ENCODE data around the gene EDC3.
"Not testable (repeated sequence)": the region's sequence is repeated elsewhere in the genome, so short reads cannot be mapped to it uniquely, and the experiment has no call there.

The EDC3 gene

GRCh38 chr15:74664670-74665069 is 31.2 kb downstream of the EDC3 start:
- no peak overlapping the region for H3K4me2 ChIP-seq (ENCODE audit: low read length)
- H3K27ac ChIP-seq (ENCODE audit: low read length) = no peak overlapping the region

DNA sequence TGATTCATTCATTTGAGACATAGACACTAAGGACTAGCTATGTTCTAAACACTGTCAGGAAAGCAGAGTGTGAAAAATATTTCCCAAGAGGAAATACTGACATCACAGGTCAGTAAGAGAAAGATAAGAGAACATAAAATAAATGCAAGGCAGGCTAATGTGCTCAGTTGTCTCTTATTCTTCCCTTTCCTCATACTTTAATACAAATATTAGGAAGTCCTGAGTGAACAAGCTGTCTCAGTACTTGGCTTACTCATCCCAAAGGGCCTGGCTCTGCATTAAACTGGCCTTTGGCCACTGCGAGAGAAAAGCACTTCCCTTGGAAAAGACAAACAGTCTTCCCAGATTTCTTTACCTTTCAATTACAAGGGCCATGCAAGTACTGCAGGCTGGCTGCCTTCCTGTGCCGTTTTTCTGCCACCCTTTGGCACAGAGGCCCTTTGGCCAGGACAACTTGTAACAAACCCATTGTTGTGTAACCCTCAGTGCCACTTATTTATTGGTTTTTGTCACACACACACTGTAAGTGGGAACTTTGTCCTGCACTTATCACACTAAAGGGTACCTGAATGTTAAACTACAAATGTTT is 31.7 kb downstream of the EDC3 start:
- Histone ChIP-seq H3K27ac (ENCODE audit: low read length) (no peak overlapping the region), H3K36me3 (replicated peaks; ENCODE audit: low read depth, low read length) (peaks cover 13% of the 10 kb centered on the region), H3K4me2 (ENCODE audit: low read length) (no peak overlapping the region), H3K4me1 (ENCODE audit: low read length) (no peaks in the 10 kb centered on the region), H3K4me3 (ENCODE audit: low read length) (no peak overlapping the region), H3K9me3 (ENCODE audit: insufficient read depth, low read length) (no peaks in the 10 kb centered on the region), H2AFZ (ENCODE audit: low read depth, low read length) (no peak overlapping the region), H3K27me3 (ENCODE audit: low read depth, low read length) (no peaks in the 10 kb centered on the region), H3K9ac (ENCODE audit: low read length) (no peak overlapping the region), H3K79me2 (ENCODE audit: low read length) (peaks cover 12% of the 10 kb centered on the region), H4K20me1 (ENCODE audit: insufficient read depth, low read length) (0 out of 2 replicates have a peak, but pooled peaks cover 23% of the 10 kb centered on the region)
- TF ChIP-seq CTCF (IDR thresholded peaks at IDR 0.05; ENCODE audit: low read depth, low read length) = no peak
- no peak for TF ChIP-seq EZH2phosphoT487 (IDR thresholded peaks at IDR 0.05; ENCODE audit: low read depth)

More at GRCh38 chr15:74664670-74665069, 31.2 kb downstream of the EDC3 start:
- no peak overlapping the region for H3K9ac ChIP-seq (ENCODE audit: low read length)
- TF ChIP-seq EZH2phosphoT487 (IDR thresholded peaks at IDR 0.05; ENCODE audit: low read depth) (no peak), CTCF (IDR thresholded peaks at IDR 0.05; ENCODE audit: low read depth, low read length) (no peak)
- no peaks in the 10 kb centered on the region for H3K4me1 ChIP-seq (ENCODE audit: low read length)
- H3K9me3 ChIP-seq (ENCODE audit: insufficient read depth, low read length) = no peaks in the 10 kb centered on the region
- no peak overlapping the region for H2AFZ ChIP-seq (ENCODE audit: low read depth, low read length)
- H4K20me1 ChIP-seq (ENCODE audit: insufficient read depth, low read length) = 0 out of 2 replicates have a peak, but pooled peaks cover 23% of the 10 kb centered on the region
- H3K27me3 ChIP-seq (ENCODE audit: low read depth, low read length) = no peaks in the 10 kb centered on the region
- no peak overlapping the region for H3K4me3 ChIP-seq (ENCODE audit: low read length)
- H3K79me2 ChIP-seq (ENCODE audit: low read length) = peaks cover 12% of the 10 kb centered on the region
- H3K36me3 ChIP-seq (replicated peaks; ENCODE audit: low read depth, low read length) = peaks cover 13% of the 10 kb centered on the region

- TF ChIP-seq CTCF (IDR thresholded peaks at IDR 0.05; ENCODE audit: low read depth, low read length) (no peak), EZH2phosphoT487 (IDR thresholded peaks at IDR 0.05; ENCODE audit: low read depth) (no peak)
- no peaks in the 10 kb centered on the region for H3K4me1 ChIP-seq (ENCODE audit: low read length)
- no peak overlapping the region for H3K27ac ChIP-seq (ENCODE audit: low read length)
- H2AFZ ChIP-seq (ENCODE audit: low read depth, low read length) = no peak overlapping the region
- no peak overlapping the region for H3K4me3 ChIP-seq (ENCODE audit: low read length)
- H3K79me2 ChIP-seq (ENCODE audit: low read length) = peaks cover 15% of the 10 kb centered on the region
- H3K27me3 ChIP-seq (ENCODE audit: low read depth, low read length) = no peaks in the 10 kb centered on the region
- H4K20me1 ChIP-seq (ENCODE audit: insufficient read depth, low read length) = 0 out of 2 replicates have a peak, but pooled peaks cover 23% of the 10 kb centered on the region
- no peak overlapping the region for H3K9ac ChIP-seq (ENCODE audit: low read length)
- no peaks in the 10 kb centered on the region for H3K9me3 ChIP-seq (ENCODE audit: insufficient read depth, low read length)
- H3K36me3 ChIP-seq (replicated peaks; ENCODE audit: low read depth, low read length) = peaks cover 13% of the 10 kb centered on the region
- H3K4me2 ChIP-seq (ENCODE audit: low read length) = no peak overlapping the region
These were observed 32.4 kb downstream of the EDC3 start for GRCh38 chr15:74663303-74664027.

- H3K4me3 ChIP-seq (ENCODE audit: low read length) = no peak overlapping the region
- H2AFZ ChIP-seq (ENCODE audit: low read depth, low read length) = no peak overlapping the region
- H3K27ac ChIP-seq (ENCODE audit: low read length) = no peak overlapping the region
- no peaks in the 10 kb centered on the region for H3K9me3 ChIP-seq (ENCODE audit: insufficient read depth, low read length)
- no peak overlapping the region for H3K4me2 ChIP-seq (ENCODE audit: low read length)
- no peaks in the 10 kb centered on the region for H3K4me1 ChIP-seq (ENCODE audit: low read length)
- no peak overlapping the region for H3K9ac ChIP-seq (ENCODE audit: low read length)
- H4K20me1 ChIP-seq (ENCODE audit: insufficient read depth, low read length) = 0 out of 2 replicates have a peak, but pooled peaks cover 18% of the 10 kb centered on the region
- H3K79me2 ChIP-seq (ENCODE audit: low read length) = peaks cover 15% of the 10 kb centered on the region
- TF ChIP-seq EZH2phosphoT487 (IDR thresholded peaks at IDR 0.05; ENCODE audit: low read depth) (no peak), CTCF (IDR thresholded peaks at IDR 0.05; ENCODE audit: low read depth, low read length) (no peak)
- H3K36me3 ChIP-seq (replicated peaks; ENCODE audit: low read depth, low read length) = peaks cover 7% of the 10 kb centered on the region
- no peaks in the 10 kb centered on the region for H3K27me3 ChIP-seq (ENCODE audit: low read depth, low read length)
These were observed 33.6 kb downstream of the EDC3 start for GRCh38 chr15:74662064-74662860.

DNA sequence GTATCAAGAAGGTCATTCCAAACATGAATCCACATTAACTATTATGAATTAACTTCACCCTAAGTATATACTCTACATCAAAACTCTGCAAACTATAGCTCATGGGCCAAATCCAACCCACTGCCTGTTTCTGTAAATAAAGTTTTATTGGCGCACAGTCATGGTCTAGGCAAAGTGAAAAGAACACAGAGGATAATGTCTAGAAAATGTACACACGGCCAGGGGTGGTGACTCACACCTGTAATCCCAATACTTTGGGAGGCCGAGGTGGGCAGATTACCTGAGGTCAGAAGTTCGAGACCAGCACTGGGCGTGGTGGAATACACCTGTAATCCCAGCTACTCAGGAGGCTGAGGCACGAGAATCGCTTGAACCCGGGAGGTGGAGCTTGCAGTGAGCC is 34.5 kb downstream of the EDC3 start:
- not testable (repeated sequence) for H3K4me3 ChIP-seq (ENCODE audit: low read length); H2AFZ ChIP-seq (ENCODE audit: low read depth, low read length); H3K27me3 ChIP-seq (ENCODE audit: low read depth, low read length); H3K4me2 ChIP-seq (ENCODE audit: low read length); H3K9me3 ChIP-seq (ENCODE audit: insufficient read depth, low read length); H3K27ac ChIP-seq (ENCODE audit: low read length); H3K4me1 ChIP-seq (ENCODE audit: low read length); H3K36me3 ChIP-seq (replicated peaks; ENCODE audit: low read depth, low read length); H3K9ac ChIP-seq (ENCODE audit: low read length)
- H3K79me2 ChIP-seq (ENCODE audit: low read length) = peaks cover 15% of the 10 kb centered on the region
- peaks cover 22% of the 10 kb centered on the region; the same call in 1 of the 2 replicates for H4K20me1 ChIP-seq (ENCODE audit: insufficient read depth, low read length)

Data from OCI-LY3 (cell line).